Retinal pigment epithelial cell (primary cell): ENCODE measurements around the gene NOSIP.

Experiments
- DNase-seq: peaks from one replicate; pipeline ENCODE4 v3.0.0-alpha.2; 2010; ENCODE audit warnings: low read depth
- H3K4me3 ChIP-seq: 2 replicates; pipeline ENCODE4 v1.5.1; 2011; ENCODE audit warnings: mild to moderate bottlenecking, low read length, control low read depth, moderate library complexity
- TF ChIP-seq, protein P1 (sequence below): conservative IDR thresholded peaks from 2 replicates; pipeline ENCODE4 v1.5.1; 2011; ENCODE audit warnings: low read depth, low read length, control low read depth, inconsistent platforms

Gene NOSIP

GRCh38 chr19:49543032-49543431 lies 37.3 kb downstream of the NOSIP start:
- H3K4me3 ChIP-seq = no peak overlapping the region

GRCh38 chr19:49542446-49542845 lies 37.9 kb downstream of the NOSIP start:
- H3K4me3 ChIP-seq = no peak overlapping the region
- no peak for DNase-seq
- TF ChIP-seq, protein P1, sequence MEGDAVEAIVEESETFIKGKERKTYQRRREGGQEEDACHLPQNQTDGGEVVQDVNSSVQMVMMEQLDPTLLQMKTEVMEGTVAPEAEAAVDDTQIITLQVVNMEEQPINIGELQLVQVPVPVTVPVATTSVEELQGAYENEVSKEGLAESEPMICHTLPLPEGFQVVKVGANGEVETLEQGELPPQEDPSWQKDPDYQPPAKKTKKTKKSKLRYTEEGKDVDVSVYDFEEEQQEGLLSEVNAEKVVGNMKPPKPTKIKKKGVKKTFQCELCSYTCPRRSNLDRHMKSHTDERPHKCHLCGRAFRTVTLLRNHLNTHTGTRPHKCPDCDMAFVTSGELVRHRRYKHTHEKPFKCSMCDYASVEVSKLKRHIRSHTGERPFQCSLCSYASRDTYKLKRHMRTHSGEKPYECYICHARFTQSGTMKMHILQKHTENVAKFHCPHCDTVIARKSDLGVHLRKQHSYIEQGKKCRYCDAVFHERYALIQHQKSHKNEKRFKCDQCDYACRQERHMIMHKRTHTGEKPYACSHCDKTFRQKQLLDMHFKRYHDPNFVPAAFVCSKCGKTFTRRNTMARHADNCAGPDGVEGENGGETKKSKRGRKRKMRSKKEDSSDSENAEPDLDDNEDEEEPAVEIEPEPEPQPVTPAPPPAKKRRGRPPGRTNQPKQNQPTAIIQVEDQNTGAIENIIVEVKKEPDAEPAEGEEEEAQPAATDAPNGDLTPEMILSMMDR = no peak

More at GRCh38 chr19:49543032-49543431, 37.3 kb downstream of the NOSIP start:
- TF ChIP-seq, protein P1 = no peak
- DNase-seq = no peak

GRCh38 chr19:49541914-49542313 lies 38.4 kb downstream of the NOSIP start:
- no peak for DNase-seq
- TF ChIP-seq, protein P1 = no peak
- H3K4me3 ChIP-seq = no peak overlapping the region

DNA sequence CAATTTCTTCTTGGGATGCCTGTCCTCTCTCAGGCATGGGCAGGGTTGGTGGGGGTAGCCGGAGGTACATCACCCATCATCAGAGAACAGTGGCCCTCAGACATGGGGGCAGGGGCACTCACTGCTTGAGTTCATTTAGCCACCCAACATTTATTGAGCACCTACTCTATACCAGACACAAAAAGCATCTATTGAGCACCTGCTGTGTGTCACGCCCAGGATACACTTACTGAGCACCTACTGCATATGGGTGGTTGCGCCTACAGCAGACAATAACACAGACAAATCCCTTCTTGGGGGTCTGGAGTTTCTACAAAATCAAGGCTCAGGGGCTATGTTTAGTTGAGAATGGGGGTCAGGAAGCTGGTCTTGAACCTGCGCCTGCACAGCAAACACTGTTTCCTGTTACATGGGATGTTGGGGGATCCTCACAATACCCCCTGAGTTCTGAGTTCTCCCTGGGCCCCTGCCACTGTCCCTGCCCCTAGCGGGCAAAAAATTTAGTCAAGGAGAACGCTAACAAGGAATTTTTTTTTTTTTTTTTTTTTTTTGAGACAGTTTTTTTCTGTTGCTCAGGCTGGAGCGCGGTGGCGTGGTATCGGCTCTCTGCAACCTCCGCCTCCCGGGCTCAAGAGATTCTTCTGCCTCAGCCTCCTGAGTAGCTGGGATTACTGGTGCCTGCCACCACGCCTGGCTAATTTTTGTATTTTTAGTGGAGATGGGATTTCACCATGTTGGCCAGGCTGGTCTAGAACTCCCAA lies 41.0 kb downstream of the NOSIP start:
- TF ChIP-seq, protein P1 = no peak
- no peak overlapping the region for H3K4me3 ChIP-seq
- DNase-seq = no peak

DNA sequence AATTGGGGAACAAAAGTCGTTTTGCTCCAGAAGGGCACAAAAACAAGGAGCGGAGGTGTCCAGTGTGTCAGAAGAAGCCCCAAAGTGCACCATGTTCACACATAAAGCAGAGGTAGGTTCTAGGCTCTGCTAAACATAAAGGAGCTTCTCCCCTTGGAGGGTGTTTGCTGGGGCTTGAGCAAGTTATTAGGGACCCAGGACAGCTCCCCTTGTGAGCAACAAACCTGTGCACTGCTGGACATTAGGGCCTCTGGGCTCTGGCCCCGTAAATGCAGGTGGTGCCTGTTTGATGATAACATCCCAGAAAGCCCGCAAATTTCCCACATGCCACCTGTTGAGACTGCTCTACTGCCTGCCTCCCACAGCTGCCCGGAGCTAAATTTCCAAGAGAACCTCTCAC lies 41.7 kb downstream of the NOSIP start:
- H3K4me3 ChIP-seq = no peak overlapping the region
- TF ChIP-seq, protein P1 = no peak
- no peak for DNase-seq

DNA sequence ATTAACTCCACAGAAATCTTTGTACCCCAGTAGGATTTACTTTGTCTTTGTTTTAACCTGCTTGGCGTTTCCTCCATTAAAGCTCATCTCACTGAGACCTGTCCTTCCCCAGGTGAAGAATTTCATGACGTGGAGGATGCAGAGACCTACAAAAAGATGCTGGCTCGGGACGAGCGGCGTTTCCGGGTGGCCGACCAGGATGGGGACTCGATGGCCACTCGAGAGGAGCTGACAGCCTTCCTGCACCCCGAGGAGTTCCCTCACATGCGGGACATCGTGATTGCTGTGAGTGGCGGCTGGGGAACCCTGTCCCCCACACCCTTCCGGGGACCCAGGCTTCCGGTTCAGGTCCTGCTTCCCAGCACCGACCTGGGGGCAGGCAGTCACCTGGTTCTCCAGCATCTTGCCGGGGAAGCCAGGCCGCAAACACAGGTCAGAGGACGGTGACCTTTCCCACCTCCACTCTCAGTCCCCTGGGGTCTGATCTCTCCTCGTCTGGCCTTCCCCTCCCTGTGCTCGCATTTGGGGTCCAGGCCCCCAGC lies 43.4 kb downstream of the NOSIP start:
- TF ChIP-seq, protein P1 = no peak
- no peak overlapping the region for H3K4me3 ChIP-seq
- DNase-seq = no peak
